Measurements from ENCODE around the gene MATK.
A peak's percentile ranks its signal among the peaks of the same experiment; 100 is the strongest.
"Not testable (repeated sequence)": the region's sequence is repeated elsewhere in the genome, so short reads cannot be mapped to it uniquely, and the experiment has no call there.

MATK gene

GRCh38 chr19:3761382-3762129, 24.6 kb downstream of the MATK start, which contains the start of gene APBA3:
Gene APBA3, minus strand, starts transcription at chr19:3761692. Its CDS starts 1,428 bp downstream, at chr19:3760264.
- Histone ChIP-seq H3K4me3 (ENCODE audit: low read length) (peak within 1 kb of the TSS; percentile 89), H3K9me3 (ENCODE audit: control insufficient read depth, low read length) (no peaks in the 10 kb centered on the region), H3K4me1 (ENCODE audit: control insufficient read depth, insufficient read depth, low read length) (peaks cover 22% of the 10 kb centered on the region), H3K9ac (ENCODE audit: low read length) (peak within 1 kb of the TSS; percentile 95), H3K27me3 (ENCODE audit: control insufficient read depth, insufficient read depth, low read length) (no peaks in the 10 kb centered on the region), H3K36me3 (ENCODE audit: control insufficient read depth, insufficient read depth, low read length) (no peaks in the 10 kb centered on the region)

GRCh38 chr19:3760871-3761361, 25.3 kb downstream of the MATK start:
- H3K9ac ChIP-seq (ENCODE audit: low read length): peak overlapping the region; percentile 95
- H3K27me3 ChIP-seq (ENCODE audit: control insufficient read depth, insufficient read depth, low read length): no peaks in the 10 kb centered on the region
- peak overlapping the region; percentile 84 for H3K4me3 ChIP-seq (ENCODE audit: low read length)
- H3K36me3 ChIP-seq (ENCODE audit: control insufficient read depth, insufficient read depth, low read length): no peaks in the 10 kb centered on the region
- peaks cover 22% of the 10 kb centered on the region for H3K4me1 ChIP-seq (ENCODE audit: control insufficient read depth, insufficient read depth, low read length)
- H3K9me3 ChIP-seq (ENCODE audit: control insufficient read depth, low read length): no peaks in the 10 kb centered on the region

GRCh38 chr19:3759482-3760254, 26.5 kb downstream of the MATK start:
- Histone ChIP-seq H3K4me3 (ENCODE audit: low read length) (no peak overlapping the region), H3K36me3 (ENCODE audit: control insufficient read depth, insufficient read depth, low read length) (no peaks in the 10 kb centered on the region), H3K9ac (ENCODE audit: low read length) (no peak overlapping the region), H3K9me3 (ENCODE audit: control insufficient read depth, low read length) (no peaks in the 10 kb centered on the region), H3K4me1 (ENCODE audit: control insufficient read depth, insufficient read depth, low read length) (peaks cover 22% of the 10 kb centered on the region), H3K27me3 (ENCODE audit: control insufficient read depth, insufficient read depth, low read length) (no peaks in the 10 kb centered on the region)

- not testable (repeated sequence) for H3K36me3 ChIP-seq (ENCODE audit: control insufficient read depth, insufficient read depth, low read length); H3K9me3 ChIP-seq (ENCODE audit: control insufficient read depth, low read length); H3K27me3 ChIP-seq (ENCODE audit: control insufficient read depth, insufficient read depth, low read length); H3K4me3 ChIP-seq (ENCODE audit: low read length); H3K9ac ChIP-seq (ENCODE audit: low read length)
- H3K4me1 ChIP-seq (ENCODE audit: control insufficient read depth, insufficient read depth, low read length): peaks cover 20% of the 10 kb centered on the region
Observed at GRCh38 chr19:3758297-3758696, 27.9 kb downstream of the MATK start.

GRCh38 chr19:3757705-3758104, 28.5 kb downstream of the MATK start:
- H3K36me3 ChIP-seq (ENCODE audit: control insufficient read depth, insufficient read depth, low read length): not testable (repeated sequence)

GRCh38 chr19:3753631-3754410, 32.4 kb downstream of the MATK start:
- Histone ChIP-seq H3K36me3 (ENCODE audit: control insufficient read depth, insufficient read depth, low read length) (peaks cover 10% of the 10 kb centered on the region), H3K4me3 (ENCODE audit: low read length) (no peak overlapping the region), H3K9ac (ENCODE audit: low read length) (no peak overlapping the region), H3K27me3 (ENCODE audit: control insufficient read depth, insufficient read depth, low read length) (no peaks in the 10 kb centered on the region), H3K9me3 (ENCODE audit: control insufficient read depth, low read length) (no peaks in the 10 kb centered on the region), H3K4me1 (ENCODE audit: control insufficient read depth, insufficient read depth, low read length) (no peaks in the 10 kb centered on the region)

More at GRCh38 chr19:3757705-3758104, 28.5 kb downstream of the MATK start:
- not testable (repeated sequence) for H3K27me3 ChIP-seq (ENCODE audit: control insufficient read depth, insufficient read depth, low read length); H3K9me3 ChIP-seq (ENCODE audit: control insufficient read depth, low read length); H3K9ac ChIP-seq (ENCODE audit: low read length); H3K4me3 ChIP-seq (ENCODE audit: low read length)
- peaks cover 16% of the 10 kb centered on the region for H3K4me1 ChIP-seq (ENCODE audit: control insufficient read depth, insufficient read depth, low read length)

- H3K36me3 ChIP-seq (ENCODE audit: control insufficient read depth, insufficient read depth, low read length): peaks cover 10% of the 10 kb centered on the region
- H3K4me1 ChIP-seq (ENCODE audit: control insufficient read depth, insufficient read depth, low read length): no peaks in the 10 kb centered on the region
- no peak overlapping the region for H3K4me3 ChIP-seq (ENCODE audit: low read length)
- no peaks in the 10 kb centered on the region for H3K27me3 ChIP-seq (ENCODE audit: control insufficient read depth, insufficient read depth, low read length)
- no peaks in the 10 kb centered on the region for H3K9me3 ChIP-seq (ENCODE audit: control insufficient read depth, low read length)
- H3K9ac ChIP-seq (ENCODE audit: low read length): no peak overlapping the region
Observed at GRCh38 chr19:3752492-3752891, 33.7 kb downstream of the MATK start.

GRCh38 chr19:3751236-3751635, 34.9 kb downstream of the MATK start:
- Histone ChIP-seq H3K4me1 (ENCODE audit: control insufficient read depth, insufficient read depth, low read length) (no peaks in the 10 kb centered on the region), H3K9me3 (ENCODE audit: control insufficient read depth, low read length) (no peaks in the 10 kb centered on the region), H3K27me3 (ENCODE audit: control insufficient read depth, insufficient read depth, low read length) (no peaks in the 10 kb centered on the region), H3K4me3 (ENCODE audit: low read length) (no peak overlapping the region), H3K9ac (ENCODE audit: low read length) (no peak overlapping the region), H3K36me3 (ENCODE audit: control insufficient read depth, insufficient read depth, low read length) (peaks cover 10% of the 10 kb centered on the region)

- no peak overlapping the region for H3K4me3 ChIP-seq (ENCODE audit: low read length)
- H3K27me3 ChIP-seq (ENCODE audit: control insufficient read depth, insufficient read depth, low read length): no peaks in the 10 kb centered on the region
- no peak overlapping the region for H3K9ac ChIP-seq (ENCODE audit: low read length)
- no peaks in the 10 kb centered on the region for H3K9me3 ChIP-seq (ENCODE audit: control insufficient read depth, low read length)
- peaks cover 14% of the 10 kb centered on the region for H3K36me3 ChIP-seq (ENCODE audit: control insufficient read depth, insufficient read depth, low read length)
- H3K4me1 ChIP-seq (ENCODE audit: control insufficient read depth, insufficient read depth, low read length): no peaks in the 10 kb centered on the region
Observed at GRCh38 chr19:3750211-3750610, 36.0 kb downstream of the MATK start.

- Histone ChIP-seq H3K4me3 (ENCODE audit: low read length) (no peak overlapping the region), H3K27me3 (ENCODE audit: control insufficient read depth, insufficient read depth, low read length) (no peaks in the 10 kb centered on the region), H3K36me3 (ENCODE audit: control insufficient read depth, insufficient read depth, low read length) (peaks cover 14% of the 10 kb centered on the region), H3K4me1 (ENCODE audit: control insufficient read depth, insufficient read depth, low read length) (no peaks in the 10 kb centered on the region), H3K9me3 (ENCODE audit: control insufficient read depth, low read length) (no peaks in the 10 kb centered on the region), H3K9ac (ENCODE audit: low read length) (no peak overlapping the region)
Observed at GRCh38 chr19:3748965-3749364, 37.2 kb downstream of the MATK start.

- Histone ChIP-seq H3K9me3 (ENCODE audit: control insufficient read depth, low read length) (no peaks in the 10 kb centered on the region), H3K4me3 (ENCODE audit: low read length) (no peak overlapping the region), H3K4me1 (ENCODE audit: control insufficient read depth, insufficient read depth, low read length) (no peaks in the 10 kb centered on the region), H3K36me3 (ENCODE audit: control insufficient read depth, insufficient read depth, low read length) (peaks cover 14% of the 10 kb centered on the region), H3K9ac (ENCODE audit: low read length) (no peak overlapping the region), H3K27me3 (ENCODE audit: control insufficient read depth, insufficient read depth, low read length) (no peaks in the 10 kb centered on the region)
Observed at GRCh38 chr19:3746371-3747056, 39.7 kb downstream of the MATK start.
